RWPE2 (cell line): Measurements from ENCODE around the gene SNX21.

Experiments used
- ATAC-seq: fragments of 200-7000 bp; cut with Tn5 transposase; 3 replicates; pipeline ENCODE4 v1.9.1; 2021; ENCODE audit warnings: low read depth
- DNase-seq: peaks from one replicate; pipeline ENCODE4 v3.0.0-alpha.2; 2020; ENCODE audit warnings: low spot score
- H3K27ac ChIP-seq: fragments of 450-650 bp; 2 replicates; pipeline ENCODE4 v1.5.1; 2017; ENCODE audit warnings: mild to moderate bottlenecking; ENCODE audit not compliant: poor library complexity, severe bottlenecking
- H3K27me3 ChIP-seq: fragments of 250-450 bp; sonication (Bioruptor Pico); 2 replicates; pipeline ENCODE4 v1.5.1; 2021; ENCODE audit warnings: mild to moderate bottlenecking, moderate library complexity; ENCODE audit not compliant: insufficient read depth, poor library complexity, severe bottlenecking
- H3K36me3 ChIP-seq: fragments of 250-450 bp; sonication (Bioruptor Pico); 2 replicates; pipeline ENCODE4 v1.5.1; 2020; ENCODE audit warnings: low read depth, mild to moderate bottlenecking, moderate library complexity
- H3K4me1 ChIP-seq: fragments of 250-450 bp; sonication (Bioruptor Pico); 2 replicates; pipeline ENCODE4 v1.5.1; 2021; ENCODE audit warnings: mild to moderate bottlenecking, moderate library complexity; ENCODE audit not compliant: insufficient read depth, poor library complexity, severe bottlenecking
- H3K4me3 ChIP-seq: fragments of 250-450 bp; sonication (Bioruptor Pico); 2 replicates; pipeline ENCODE4 v1.5.1; 2021; ENCODE audit warnings: mild to moderate bottlenecking, moderate library complexity; ENCODE audit not compliant: severe bottlenecking
- H3K9me3 ChIP-seq: fragments of 250-450 bp; sonication (Bioruptor Pico); 2 replicates; pipeline ENCODE4 v1.5.1; 2021; ENCODE audit warnings: mild to moderate bottlenecking, moderate library complexity; ENCODE audit not compliant: severe bottlenecking
- TF ChIP-seq, protein P1 (sequence below): fragments of 450-650 bp; IDR thresholded peaks from one replicate; pipeline ENCODE4 v1.5.1; 2017; ENCODE audit warnings: mild to moderate bottlenecking, moderate library complexity; ENCODE audit not compliant: poor library complexity, severe bottlenecking

SNX21 gene

DNA sequence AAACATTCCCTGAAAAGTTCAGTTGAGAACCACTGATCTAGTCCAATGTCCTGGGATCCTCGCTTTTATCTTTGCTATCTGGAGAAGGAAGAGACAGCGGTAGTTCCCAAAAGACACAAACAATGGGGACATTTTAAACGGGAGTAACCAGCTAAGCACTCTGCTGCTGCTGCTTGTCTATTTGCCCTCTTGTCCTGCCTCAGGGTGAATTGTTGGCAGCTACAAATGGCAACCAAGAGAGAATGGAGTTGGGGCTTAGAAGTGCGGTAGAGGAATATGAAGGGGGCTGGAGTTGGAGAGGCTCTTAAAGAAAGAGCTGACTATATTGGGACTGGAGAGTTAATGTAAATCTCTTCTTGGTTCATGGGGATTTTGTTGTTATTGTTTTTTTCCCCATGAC, 41.0 kb downstream of the SNX21 start:
- DNase-seq (no peak), ATAC-seq (no peak)

DNA sequence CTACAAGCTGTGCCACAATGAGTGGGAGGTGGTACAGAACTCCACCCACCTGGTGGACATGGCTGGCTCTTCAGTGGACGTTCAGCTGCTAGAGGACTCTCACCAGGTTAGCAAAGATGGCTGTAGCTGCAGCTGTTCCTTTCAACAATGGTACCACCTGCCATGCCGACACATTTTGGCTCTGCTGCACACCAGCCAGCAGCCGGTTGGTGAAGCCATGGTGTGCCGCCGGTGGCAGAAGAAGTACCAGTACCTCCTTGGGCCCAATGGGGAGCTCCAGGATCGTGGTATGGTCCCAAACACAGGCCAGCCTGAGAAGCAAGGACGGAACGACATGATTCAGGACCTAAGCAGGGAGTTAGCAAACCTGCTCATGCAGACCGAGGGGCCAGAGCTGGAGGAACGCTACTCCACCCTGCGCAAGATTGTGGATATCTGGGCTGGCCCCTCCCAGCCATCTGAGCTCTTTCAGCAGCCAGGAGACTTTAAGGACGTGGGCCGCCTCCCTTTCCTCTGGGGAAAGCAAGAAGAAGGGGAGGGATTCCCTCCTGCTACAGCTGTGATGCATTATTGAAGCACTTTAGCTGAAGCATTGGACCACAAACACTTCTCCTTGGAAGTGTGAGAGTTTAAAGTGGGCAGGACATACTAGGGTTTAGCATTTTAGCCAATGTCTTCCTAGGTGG, 44.6 kb downstream of the SNX21 start:
- Histone ChIP-seq H3K4me1 (peaks cover 5% of the 10 kb centered on the region), H3K4me3 (no peak overlapping the region), H3K36me3 (peaks cover 12% of the 10 kb centered on the region), H3K27me3 (no peaks in the 10 kb centered on the region), H3K9me3 (no peaks in the 10 kb centered on the region), H3K27ac (no peak overlapping the region)
- DNase-seq (peak; percentile 74), ATAC-seq (no peak)
- TF ChIP-seq, protein P1, sequence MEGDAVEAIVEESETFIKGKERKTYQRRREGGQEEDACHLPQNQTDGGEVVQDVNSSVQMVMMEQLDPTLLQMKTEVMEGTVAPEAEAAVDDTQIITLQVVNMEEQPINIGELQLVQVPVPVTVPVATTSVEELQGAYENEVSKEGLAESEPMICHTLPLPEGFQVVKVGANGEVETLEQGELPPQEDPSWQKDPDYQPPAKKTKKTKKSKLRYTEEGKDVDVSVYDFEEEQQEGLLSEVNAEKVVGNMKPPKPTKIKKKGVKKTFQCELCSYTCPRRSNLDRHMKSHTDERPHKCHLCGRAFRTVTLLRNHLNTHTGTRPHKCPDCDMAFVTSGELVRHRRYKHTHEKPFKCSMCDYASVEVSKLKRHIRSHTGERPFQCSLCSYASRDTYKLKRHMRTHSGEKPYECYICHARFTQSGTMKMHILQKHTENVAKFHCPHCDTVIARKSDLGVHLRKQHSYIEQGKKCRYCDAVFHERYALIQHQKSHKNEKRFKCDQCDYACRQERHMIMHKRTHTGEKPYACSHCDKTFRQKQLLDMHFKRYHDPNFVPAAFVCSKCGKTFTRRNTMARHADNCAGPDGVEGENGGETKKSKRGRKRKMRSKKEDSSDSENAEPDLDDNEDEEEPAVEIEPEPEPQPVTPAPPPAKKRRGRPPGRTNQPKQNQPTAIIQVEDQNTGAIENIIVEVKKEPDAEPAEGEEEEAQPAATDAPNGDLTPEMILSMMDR = no peak

More for the DNA sequence above, 41.0 kb downstream of the SNX21 start:
- Histone ChIP-seq H3K4me3 (no peak overlapping the region), H3K36me3 (no peaks in the 10 kb centered on the region), H3K4me1 (no peaks in the 10 kb centered on the region), H3K9me3 (no peaks in the 10 kb centered on the region), H3K27me3 (no peaks in the 10 kb centered on the region), H3K27ac (no peak overlapping the region)
- TF ChIP-seq, protein P1 = no peak

DNA sequence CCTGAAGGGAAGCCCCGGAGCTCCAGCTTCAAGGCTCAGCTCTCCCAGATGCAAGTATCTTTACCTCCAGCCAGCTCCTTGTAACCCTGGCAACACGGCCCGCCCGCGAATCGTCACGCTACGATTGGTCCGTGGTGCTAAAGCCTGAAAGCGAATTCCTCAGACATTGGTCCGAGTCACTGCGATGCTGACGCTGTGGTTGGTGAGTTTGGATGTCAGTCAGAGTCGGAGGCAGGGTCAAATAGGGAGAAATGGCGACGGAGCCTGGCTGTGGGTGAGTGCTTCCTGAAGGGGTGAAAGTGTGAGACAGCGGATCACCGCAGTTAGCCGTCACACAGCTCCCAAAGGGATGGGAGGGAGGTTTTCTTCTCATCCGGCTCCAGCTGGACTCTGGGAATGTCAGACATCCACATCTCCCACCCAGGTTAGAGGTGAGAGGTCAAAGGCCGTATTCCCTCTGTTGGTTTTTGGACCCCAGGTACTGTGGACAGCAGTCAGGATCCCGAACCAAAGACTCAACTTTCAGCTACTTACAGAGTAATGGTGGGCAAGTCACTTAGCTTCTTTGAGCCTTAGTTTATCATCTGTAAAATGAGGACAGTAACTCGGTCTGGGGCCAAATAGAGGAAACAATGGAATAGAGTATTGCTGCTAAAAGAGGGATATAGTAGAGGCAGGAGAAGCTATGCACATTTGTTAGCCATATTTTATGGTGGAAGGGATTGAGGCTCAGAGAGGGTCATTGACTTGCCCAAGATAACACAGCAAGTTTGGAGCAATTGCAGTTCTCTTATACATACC, 47.6 kb downstream of the SNX21 start, which contains the start of gene ZSWIM1:
Gene ZSWIM1, plus strand, starts transcription at position 240 of the 801 bp plus-strand sequence. CDS start 1,366 bp downstream, outside the sequence.
- TF ChIP-seq, protein P1 = no peak
- peak within 1 kb of the TSS; percentile 48 for H3K4me3 ChIP-seq
- peak; percentile 100 for DNase-seq
- no peaks in the 10 kb centered on the region for H3K27me3 ChIP-seq
- peaks cover 34% of the 10 kb centered on the region for H3K36me3 ChIP-seq
- peak within 1 kb of the TSS; percentile 13 for H3K27ac ChIP-seq
- peak; percentile 97 for ATAC-seq
- peaks cover 16% of the 10 kb centered on the region for H3K4me1 ChIP-seq
- H3K9me3 ChIP-seq = no peaks in the 10 kb centered on the region

DNA sequence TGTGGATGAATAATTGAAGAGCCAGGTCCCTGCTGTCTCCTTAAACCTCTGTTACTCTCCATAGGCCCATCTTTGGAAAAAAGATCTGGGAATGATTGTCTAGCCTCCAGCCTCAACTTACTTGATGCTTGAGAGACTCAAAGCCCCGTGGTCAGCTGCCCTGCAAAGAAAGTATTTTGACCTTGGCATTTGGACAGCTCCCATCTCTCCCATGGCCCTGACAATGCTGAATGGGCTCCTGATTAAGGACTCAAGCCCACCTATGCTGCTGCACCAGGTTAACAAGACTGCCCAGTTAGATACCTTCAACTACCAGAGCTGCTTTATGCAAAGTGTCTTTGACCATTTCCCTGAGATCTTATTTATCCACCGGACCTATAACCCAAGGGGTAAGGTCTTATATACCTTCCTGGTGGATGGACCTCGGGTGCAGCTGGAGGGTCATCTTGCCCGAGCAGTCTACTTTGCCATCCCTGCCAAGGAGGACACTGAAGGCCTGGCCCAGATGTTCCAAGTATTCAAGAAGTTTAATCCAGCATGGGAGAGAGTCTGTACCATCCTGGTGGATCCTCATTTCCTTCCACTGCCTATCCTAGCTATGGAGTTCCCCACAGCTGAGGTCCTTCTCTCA, 49.0 kb downstream of the SNX21 start:
- ATAC-seq = no peak
- H3K27me3 ChIP-seq = no peaks in the 10 kb centered on the region
- TF ChIP-seq, protein P1 = no peak
- peak; percentile 69 for DNase-seq
- peak overlapping the region; percentile 61 for H3K27ac ChIP-seq
- H3K4me3 ChIP-seq = no peak overlapping the region
- H3K36me3 ChIP-seq = peaks cover 34% of the 10 kb centered on the region
- no peaks in the 10 kb centered on the region for H3K9me3 ChIP-seq
- H3K4me1 ChIP-seq = peaks cover 16% of the 10 kb centered on the region
